Keratinocyte (primary cell): ENCODE results near the gene TCFL5.

Experiments used
- EZH2 ChIP-seq: IDR thresholded peaks from one replicate; pipeline ENCODE4 v1.6.1; 2012; ENCODE audit warnings: inconsistent platforms, mild to moderate bottlenecking, low read length, moderate library complexity
- TF ChIP-seq, protein P1 (sequence below), 3 experiments: IDR thresholded peaks in 1 of 3; conservative IDR thresholded peaks in 1 of 3; optimal IDR thresholded peaks in 1 of 3; 2 replicates in 2 of 3; 3 replicates in 1 of 3; pipeline versions ENCODE3 to v1.5.1; 2011; ENCODE audit warnings: low read length in 3 of 3, mild to moderate bottlenecking in 3 of 3, moderate library complexity in 2 of 3, control low read depth in 1 of 3, inconsistent platforms in 1 of 3; ENCODE audit not compliant: insufficient read depth in 2 of 3; ENCODE audit errors: extremely low read depth in 1 of 3

DNA sequence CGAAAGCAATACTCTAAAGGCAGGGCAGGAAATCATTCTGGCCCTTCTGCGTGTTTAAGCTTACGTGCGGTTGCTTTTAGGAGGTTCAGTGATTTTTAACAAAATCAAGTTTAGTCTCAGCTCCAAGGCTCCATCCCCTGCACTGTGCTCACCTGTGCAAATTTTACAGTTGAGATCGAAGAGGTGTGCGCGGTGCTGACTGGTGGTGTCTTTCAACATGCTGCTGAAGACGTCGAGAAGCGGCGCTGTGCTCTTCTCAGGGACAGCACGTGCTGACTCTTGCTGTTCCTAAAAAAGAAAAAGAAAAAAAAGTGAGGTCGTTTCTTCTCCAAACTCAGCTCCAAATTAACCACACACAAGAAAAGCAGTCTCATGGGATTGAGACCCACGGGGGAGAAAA lies 32.6 kb upstream of the TCFL5 start:
- TF ChIP-seq, protein P1, sequence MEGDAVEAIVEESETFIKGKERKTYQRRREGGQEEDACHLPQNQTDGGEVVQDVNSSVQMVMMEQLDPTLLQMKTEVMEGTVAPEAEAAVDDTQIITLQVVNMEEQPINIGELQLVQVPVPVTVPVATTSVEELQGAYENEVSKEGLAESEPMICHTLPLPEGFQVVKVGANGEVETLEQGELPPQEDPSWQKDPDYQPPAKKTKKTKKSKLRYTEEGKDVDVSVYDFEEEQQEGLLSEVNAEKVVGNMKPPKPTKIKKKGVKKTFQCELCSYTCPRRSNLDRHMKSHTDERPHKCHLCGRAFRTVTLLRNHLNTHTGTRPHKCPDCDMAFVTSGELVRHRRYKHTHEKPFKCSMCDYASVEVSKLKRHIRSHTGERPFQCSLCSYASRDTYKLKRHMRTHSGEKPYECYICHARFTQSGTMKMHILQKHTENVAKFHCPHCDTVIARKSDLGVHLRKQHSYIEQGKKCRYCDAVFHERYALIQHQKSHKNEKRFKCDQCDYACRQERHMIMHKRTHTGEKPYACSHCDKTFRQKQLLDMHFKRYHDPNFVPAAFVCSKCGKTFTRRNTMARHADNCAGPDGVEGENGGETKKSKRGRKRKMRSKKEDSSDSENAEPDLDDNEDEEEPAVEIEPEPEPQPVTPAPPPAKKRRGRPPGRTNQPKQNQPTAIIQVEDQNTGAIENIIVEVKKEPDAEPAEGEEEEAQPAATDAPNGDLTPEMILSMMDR (optimal IDR thresholded peaks at IDR 0.05 in 1 of 3, IDR thresholded peaks at IDR 0.05 in 1 of 3, conservative IDR thresholded peaks at IDR 0.05 in 1 of 3; ENCODE audit: extremely low read depth in 1 of 3, insufficient read depth in 2 of 3, low read length in 3 of 3): no peak
- TF ChIP-seq EZH2: no peak
